ENCODE data around the gene ACP5. TPM values are rescaled to one million over a fixed set of nuclear protein-coding genes. Genes with fewer than 3 reads are reported as not detected.
"Not testable (repeated sequence)": the region's sequence is repeated elsewhere in the genome, so short reads cannot be mapped to it uniquely, and the experiment has no call there.

Gene ACP5
- total RNA-seq (2014; rRNA removed; shearing (Covaris generic)), result not detected in 2 replicates

DNA sequence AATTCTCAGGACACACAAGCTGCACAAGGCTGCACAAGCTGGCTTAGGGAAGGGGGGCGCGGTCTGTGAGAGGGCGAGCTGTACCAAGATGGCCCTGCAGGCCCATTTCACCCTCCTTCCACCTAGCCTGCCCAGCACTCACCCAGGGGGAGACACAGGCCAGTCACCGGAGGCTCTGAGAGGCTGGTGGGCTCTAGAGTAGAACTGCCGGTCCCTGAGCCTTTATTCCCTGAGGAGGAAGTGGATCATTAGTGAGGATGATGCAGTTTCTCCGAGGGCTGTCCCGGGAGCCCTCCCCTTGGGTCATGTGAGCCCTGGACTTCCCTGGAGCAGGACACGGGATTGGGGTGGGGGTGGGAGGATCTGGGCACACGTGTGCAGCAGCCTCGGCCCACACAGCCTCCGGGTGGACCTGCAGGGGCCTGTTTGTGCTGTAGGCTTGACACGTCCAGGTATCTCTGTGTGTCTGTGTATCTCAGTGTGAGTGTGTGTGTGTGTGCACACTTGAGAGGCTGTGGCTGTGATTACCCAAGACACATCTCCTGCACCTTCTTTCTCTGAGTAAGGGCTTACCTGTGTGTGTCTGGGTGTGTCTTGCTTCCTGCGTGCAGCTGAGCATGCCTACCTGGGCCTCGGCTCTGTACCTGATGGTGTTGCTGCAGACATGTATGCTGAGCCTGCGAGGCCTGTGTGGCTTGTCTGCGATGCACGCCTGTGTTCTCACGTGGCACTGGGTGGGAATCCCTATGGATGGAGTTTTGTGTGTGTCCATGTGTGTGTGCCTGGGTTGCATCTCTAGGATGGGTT is at the start of gene ACP5:
TSS of gene ACP5 (minus strand) at position 195 of the 807 bp plus-strand sequence. CDS start 328 bp downstream, outside the sequence.
- in situ Hi-C loops (cut with HindIII; ENCODE audit: low sequenced_read_pairs), result no loop called here
- no peak for DNase-seq (ENCODE audit: low spot score)

DNA sequence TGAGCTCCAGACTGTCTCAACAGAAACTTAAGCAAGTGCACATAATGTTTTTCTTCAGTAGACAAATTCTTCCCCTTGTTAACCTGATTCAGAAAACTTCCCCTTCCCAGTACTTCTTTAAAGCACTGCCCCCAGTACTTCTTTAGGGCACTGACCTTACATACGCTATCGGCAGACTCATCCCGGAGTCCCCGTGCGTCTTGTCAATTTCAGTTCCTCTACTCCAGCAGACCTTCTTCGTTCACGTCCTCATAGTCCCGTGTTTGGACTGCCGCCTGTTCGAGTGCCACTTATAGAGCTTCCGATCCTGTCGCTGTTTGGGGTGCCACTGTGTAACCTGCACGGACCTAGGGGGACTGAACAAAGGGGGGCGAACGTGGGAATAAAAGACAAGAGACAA is 48.8 kb upstream of the ACP5 start:
- in situ Hi-C loops (cut with HindIII; ENCODE audit: low sequenced_read_pairs), result no loop called here
- DNase-seq (ENCODE audit: low spot score), result no peak

DNA sequence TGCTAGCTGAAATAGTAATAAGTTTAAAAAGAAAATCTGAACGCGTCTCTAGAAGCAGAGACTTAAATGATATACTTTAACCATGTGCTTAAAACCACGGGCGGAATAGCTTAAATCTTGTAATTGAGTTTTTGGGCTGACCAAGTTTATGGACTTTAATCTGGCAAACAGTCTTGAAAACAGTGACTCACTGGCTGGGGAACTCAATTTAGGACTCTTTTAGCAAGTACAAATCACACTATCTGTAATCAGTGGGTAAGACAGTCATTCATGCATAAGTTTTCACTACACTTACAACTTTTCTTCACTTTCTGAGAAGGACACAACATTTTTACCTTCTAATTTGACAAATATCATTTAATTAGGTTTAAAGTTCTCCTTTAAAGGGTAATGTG is 46.6 kb upstream of the ACP5 start:
- in situ Hi-C loops (cut with HindIII; ENCODE audit: low sequenced_read_pairs), result no loop called here
- no peak for DNase-seq (ENCODE audit: low spot score)

DNA sequence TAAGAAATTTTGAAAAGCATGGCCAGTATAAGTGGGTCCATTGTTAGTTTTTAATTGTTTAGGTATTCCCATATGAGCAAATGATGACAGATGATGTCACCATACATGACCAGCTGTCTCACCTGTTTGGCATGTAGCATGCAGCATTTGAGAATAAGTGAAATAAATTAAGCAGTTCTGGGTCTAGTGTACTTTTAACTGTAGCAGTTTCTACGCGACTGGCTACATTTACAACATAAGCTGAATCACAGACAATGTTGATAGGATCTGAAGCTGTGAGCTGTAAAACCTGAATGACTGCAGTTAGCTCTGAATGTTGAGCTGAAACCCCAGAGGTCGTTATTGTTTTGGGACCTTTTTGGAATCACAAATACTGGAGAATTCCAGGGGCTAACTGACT is 45.0 kb upstream of the ACP5 start:
- in situ Hi-C loops (cut with HindIII; ENCODE audit: low sequenced_read_pairs); DNase-seq (ENCODE audit: low spot score): not testable (repeated sequence)

DNA sequence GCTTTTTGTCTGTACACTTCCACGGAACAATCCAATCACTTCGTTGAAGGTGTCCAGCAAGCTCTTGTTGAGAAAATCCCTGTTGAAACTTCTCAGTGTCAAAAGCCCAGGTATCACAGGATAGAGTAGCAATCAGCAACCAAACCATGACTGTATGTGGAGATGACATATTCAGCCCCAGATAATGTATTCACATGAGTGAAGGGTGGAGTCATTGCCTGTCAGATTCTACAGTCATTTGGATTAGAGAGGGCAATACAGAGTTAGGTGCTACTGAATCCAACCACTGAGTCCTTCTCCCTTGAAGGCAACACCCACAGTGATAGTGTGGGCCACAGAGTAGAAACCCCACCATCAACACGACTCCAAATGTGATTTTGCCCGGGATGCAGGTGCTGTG is 43.1 kb upstream of the ACP5 start:
- DNase-seq (ENCODE audit: low spot score), result no peak
- in situ Hi-C loops (cut with HindIII; ENCODE audit: low sequenced_read_pairs), result no loop called here

DNA sequence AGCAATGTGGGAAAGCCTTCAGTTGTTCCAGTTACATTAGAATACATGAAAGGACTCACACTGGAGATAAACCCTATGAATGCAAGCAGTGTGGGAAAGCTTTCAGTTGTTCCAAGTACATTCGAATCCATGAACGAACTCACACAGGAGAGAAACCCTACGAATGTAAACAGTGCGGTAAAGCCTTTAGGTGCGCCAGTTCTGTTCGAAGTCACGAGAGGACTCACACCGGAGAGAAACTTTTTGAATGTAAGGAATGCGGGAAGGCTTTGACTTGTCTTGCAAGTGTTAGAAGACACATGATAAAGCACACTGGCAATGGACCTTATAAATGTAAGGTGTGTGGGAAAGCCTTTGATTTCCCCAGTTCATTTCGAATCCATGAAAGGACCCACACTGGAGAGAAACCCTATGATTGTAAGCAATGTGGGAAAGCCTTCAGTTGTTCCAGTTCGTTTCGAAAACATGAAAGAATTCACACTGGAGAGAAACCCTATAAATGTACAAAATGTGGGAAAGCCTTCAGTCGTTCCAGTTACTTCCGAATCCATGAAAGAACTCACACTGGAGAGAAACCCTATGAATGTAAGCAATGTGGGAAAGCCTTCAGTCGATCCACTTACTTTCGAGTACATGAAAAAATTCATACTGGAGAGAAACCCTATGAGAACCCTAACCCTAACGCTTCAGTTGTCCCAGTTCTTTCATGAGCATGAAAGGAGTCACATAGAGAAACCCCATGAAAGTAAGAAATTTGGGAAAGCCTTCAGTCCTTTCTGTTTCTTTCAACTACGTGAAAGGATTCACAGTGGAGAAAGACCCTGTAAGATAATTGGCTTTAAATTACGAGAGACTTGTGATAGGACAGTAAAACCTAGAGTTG is 40.0 kb upstream of the ACP5 start:
- no peak for DNase-seq (ENCODE audit: low spot score)
- in situ Hi-C loops (cut with HindIII; ENCODE audit: low sequenced_read_pairs), result no loop called here

DNA sequence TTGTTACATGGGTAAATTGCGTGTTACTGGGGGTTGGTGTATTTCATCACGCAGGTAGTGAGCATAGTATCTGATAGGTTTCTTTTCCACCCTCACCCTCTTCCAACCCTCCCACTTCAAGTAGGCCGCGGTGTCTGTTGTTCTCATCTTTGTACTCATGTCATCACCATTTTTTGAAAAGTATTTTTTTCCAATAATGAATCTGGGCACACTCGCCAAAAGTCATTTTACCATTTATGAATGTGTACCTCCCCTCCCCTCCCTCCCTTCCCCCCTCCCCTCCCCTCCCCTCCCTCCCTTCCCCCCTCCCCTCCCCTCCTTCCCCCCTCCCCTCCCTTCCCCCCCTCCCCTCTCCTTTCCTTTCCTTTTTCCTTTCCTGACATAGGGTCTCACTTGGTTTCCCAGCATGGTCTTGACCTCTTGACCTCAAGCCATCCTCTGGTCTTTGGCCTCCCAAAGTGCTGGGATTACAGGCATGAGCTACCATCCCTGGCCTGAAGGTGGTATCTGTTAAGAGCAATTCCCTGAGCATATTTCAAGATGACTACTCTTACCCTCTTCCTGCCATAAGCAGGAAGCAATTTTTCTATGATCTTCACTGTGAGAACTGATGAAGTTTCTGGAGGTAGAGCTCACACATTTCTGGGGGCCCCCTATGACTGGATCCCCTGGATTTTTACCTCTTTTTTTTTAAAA is 35.5 kb upstream of the ACP5 start:
- in situ Hi-C loops (cut with HindIII; ENCODE audit: low sequenced_read_pairs), result no loop called here
- no peak for DNase-seq (ENCODE audit: low spot score)

DNA sequence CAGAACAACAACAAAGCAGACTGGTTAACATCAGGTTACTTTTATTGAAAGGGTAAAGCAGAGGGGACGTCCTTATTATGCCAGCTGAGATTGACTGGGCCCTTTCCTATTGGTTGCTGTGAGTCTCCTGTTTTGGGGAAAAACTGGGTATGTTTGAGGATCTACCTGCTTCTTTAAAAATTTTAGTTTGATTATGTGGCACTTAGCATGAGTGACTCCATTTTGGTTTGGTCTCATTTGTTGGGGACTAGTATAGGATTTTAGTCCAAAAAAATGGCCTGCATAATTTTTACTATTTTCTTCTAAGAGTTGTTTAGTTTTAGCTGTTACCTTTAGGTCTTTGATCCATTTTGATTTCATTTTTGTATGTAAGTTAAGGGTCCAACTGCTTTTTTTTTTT is 34.3 kb upstream of the ACP5 start:
- no peak for DNase-seq (ENCODE audit: low spot score)
- in situ Hi-C loops (cut with HindIII; ENCODE audit: low sequenced_read_pairs), result no loop called here

DNA sequence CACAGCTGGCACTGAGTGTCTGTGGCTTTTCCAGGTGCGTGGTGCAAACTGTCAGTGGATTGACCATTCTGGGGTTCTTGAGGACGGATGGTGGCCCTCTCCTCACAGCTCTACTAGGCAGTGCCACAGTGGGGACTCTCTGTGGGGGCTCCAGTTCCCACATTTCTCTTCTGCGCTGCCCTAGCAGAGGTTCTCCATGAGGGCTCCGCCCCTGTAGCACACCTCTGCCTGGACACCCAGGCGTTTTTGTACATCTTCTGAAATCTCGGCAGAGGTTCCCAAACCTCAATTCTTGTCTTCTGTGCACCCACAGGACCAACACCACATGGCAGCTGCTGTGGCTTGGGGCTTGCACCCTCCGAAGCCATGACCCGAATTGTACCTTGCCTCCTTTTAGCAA is 29.0 kb upstream of the ACP5 start:
- in situ Hi-C loops (cut with HindIII; ENCODE audit: low sequenced_read_pairs), result no loop called here
- DNase-seq (ENCODE audit: low spot score), result no peak

DNA sequence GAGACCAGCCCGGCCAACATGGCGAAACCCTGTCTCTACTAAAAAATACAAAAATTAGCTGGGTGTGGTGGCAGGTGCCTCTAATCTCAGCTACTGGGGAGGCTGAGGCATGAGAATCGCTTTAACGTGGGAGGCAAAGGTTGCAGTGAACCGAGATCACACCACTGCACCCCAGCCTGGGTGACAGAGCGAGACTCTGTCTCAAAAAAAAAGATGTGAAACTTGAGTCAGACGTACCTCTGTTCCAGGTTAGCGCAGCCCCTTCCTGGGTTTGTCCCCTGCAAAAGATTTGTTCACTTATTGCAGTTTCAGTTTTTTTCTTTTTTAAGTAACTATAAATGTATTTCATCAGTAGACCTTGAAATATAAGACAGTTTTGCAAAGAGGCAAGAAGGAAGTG is 22.3 kb upstream of the ACP5 start:
- DNase-seq (ENCODE audit: low spot score); in situ Hi-C loops (cut with HindIII; ENCODE audit: low sequenced_read_pairs): not testable (repeated sequence)

DNA sequence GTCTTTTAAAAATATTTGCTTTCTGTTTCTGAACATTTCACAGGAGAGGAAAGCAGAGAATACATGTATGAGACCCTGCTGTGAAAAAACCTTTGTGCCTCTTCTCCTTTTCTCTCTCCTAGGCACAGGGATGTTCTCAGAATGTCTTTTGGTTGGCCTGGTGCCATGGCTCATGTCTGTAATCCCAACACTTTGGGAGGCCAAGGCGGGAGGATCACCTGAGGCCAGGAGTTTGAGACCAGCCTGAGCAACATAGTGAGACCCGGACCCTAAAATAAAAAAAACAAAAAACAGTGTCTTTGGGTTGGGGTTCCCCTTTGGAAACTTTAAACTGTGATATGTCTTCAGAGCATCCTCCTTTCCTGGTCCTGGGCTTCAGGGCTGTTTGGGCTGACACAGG is 21.3 kb upstream of the ACP5 start:
- DNase-seq (ENCODE audit: low spot score), result no peak
- in situ Hi-C loops (cut with HindIII; ENCODE audit: low sequenced_read_pairs), result no loop called here

DNA sequence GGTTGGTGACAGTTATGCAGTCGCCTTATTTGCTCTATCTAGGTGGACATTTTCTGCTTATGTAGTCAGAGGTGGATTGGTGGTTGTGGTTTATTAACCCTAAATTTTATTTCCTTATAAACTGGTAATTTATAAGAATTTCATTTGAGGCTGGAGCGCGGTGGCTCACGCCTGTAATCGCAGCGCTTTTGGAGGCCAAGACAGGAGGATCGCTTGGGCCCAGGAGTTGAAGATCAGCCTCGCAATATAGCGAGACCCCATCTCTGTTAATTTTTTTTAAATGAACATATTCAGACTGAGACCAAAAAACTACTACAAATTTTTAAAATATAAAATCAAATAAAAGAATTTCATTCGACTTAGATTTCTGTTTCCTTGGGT is 20.6 kb upstream of the ACP5 start:
- no peak for DNase-seq (ENCODE audit: low spot score)
- in situ Hi-C loops (cut with HindIII; ENCODE audit: low sequenced_read_pairs), result no loop called here

DNA sequence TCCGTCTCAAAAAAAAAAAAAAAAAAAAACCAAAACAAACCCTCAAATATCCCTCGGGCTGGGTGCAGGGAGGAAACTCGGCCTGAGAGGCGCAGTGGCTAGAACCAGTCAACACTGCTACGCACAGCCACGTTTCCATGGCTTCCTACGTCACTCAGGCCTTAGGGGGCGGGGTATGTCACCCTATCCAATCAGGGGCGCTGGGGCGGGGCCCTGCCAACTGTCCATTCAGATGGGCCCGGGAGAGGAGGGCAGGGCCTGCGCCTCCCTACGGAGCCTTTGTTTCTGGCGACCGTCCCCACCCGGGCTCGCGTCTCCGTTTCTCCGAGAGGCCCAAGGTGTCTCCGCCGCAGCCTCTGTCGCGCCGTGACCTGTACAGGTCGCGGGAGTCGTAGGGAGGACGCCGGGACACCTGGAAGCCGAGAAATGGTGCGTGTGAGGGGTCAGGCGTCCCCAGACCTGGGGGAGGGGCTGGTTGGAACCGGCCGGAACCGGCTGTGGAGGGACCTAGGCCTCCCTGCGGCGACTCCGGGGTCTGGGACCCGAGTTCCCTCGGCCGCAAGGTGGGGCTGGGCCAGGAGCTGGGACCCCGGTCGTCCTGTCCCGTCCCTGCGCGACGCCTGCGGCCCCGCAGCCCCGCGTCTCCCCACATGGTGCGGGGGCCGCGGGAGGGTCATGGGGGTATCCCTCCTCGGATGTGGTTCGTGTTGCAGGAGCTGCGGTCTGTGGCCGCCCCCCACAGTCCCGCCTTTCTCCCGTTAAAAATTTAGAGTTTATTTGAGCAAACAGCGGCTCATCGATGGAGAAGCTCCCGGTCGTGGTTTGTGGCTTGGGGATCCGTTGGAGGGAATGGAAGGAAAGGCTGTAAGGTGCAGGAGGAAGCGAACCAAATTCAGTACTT is 20.0 kb upstream of the ACP5 start, which contains the start of gene ZNF627:
TSS of gene ZNF627 (plus strand) at position 282 of the 901 bp plus-strand sequence. CDS start at position 427, 145 bp downstream.
- DNase-seq (ENCODE audit: low spot score), result peak; percentile 99
- in situ Hi-C loops (cut with HindIII; ENCODE audit: low sequenced_read_pairs), result no loop called here

DNA sequence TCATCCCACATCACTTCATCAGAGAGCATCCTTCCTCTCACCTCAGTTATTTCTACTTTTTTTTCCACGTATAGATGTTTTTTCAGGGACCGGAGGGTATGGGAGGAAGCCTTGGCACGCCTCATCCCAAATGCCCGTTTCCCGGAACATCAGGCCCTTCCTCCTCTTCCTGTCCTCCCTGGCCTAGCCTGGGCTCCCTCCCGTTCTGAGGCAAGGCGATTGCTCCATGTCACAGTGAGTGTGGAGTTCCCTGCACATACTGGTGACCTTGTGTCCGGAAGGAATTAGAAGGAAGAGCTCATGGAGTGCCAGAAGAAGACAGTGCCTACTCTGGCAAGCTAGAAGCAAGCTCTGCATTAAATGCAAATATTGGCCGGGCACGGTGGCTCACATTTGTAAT is 18.7 kb upstream of the ACP5 start:
- DNase-seq (ENCODE audit: low spot score), result no peak
- in situ Hi-C loops (cut with HindIII; ENCODE audit: low sequenced_read_pairs), result no loop called here

DNA sequence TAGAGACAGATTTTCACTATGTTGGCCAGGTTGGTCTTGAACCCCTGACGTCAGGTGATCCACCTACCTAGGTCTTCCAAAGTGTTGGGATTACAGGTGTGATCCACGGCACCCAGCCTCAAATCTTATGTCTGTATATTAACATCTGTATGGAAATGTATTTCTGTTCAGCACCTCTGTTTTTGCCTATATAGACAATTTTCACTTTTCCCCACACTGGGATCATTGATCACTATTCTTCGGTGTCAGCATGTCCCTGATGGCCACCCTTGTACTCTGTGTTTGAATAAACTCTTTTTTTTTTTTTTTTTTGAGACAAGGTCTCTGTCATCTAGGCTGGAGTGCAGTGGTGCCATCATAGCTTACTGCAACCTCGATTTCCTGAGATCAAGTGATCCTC is 16.6 kb upstream of the ACP5 start:
- DNase-seq (ENCODE audit: low spot score), result no peak
- in situ Hi-C loops (cut with HindIII; ENCODE audit: low sequenced_read_pairs), result no loop called here

DNA sequence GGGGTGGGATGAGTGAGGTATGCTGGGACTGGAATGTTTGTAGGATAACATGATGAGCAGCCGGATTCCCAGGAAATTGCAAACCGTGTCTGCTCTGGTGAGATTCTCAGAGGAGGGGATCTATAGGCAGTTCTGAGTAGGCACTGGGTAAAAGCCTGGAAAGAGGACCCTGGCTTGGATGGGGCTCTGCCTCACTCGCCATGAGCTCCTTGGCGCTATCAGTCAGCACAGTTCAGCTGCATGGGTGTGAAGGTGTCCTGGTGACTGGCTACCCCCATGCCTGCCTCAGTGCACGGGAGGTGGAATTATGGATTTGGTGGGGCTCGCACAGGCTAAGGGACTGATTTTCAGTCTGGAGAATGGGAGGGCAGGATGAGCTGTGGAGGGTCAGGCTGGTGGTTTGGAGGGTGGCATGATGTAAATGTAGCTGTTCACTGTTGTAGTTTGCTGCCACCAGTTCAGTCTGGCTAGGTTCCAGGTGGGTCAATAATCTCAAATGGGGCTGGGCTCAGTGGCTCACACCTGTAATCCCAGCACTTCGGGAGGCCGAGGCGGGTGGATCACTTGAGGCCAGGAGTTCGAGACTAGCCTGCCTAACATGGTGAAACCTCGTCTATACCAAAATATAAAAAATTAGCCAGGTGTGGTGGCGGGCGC is 10.7 kb upstream of the ACP5 start:
- no peak for DNase-seq (ENCODE audit: low spot score)
- in situ Hi-C loops (cut with HindIII; ENCODE audit: low sequenced_read_pairs), result no loop called here

DNA sequence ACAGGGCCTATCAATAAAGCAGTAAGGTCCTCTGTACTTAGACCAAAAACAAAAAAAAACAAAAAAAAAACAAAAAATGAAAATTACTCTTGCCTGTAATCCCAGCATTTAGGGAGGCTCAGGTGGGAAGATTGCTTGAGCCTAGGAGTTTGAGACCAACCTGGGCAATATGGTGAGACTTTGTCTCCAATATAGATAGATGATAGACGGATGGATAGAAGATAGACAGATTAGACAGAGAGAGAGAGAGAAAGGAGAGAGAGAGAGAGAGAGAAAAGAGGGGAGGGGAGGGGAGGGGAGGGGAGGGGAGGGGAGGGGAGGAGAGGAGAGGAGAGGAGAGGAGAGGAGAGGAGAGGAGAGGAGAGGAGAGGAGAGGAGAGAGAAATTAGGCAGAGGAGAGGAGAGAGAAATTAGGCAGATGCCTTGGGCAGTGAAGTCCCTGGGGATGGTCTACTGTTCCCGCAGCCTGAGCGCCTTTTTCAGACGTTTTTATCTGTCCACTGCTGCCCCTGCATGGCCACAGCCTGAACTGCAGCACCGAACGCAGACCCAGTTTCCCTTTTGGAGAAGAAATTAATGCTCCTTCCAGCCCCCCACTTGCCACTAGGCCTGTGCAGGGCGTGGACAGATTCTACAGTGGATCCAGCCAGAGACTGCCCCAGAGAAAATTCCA is 10.0 kb upstream of the ACP5 start:
- in situ Hi-C loops (cut with HindIII; ENCODE audit: low sequenced_read_pairs), result no loop called here
- peak; percentile 82 for DNase-seq (ENCODE audit: low spot score)

DNA sequence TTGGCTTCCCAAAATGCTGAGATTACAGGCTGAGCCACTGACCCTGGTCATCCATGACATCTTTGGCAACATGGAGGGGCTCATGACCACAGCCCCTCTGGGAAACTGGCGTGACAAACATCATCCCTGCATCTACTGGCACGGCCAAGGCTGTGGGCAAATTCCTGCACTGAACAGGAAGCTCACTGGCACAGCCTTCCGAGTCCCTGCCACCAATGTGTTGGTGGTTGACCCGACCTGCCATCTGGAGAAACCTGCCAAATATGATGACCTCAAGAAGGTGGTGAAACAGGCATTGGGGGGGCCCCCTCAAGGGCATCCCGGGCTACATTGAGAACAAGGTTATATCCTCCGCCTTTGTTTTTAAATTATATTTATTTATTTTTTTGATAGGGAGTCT is 8.9 kb upstream of the ACP5 start:
- DNase-seq (ENCODE audit: low spot score), result no peak

More for the DNA sequence above, 8.9 kb upstream of the ACP5 start:
- in situ Hi-C loops (cut with HindIII; ENCODE audit: low sequenced_read_pairs), result no loop called here
